Neural progenitor cell (in vitro differentiated cells): ENCODE results near the gene SSH3. TPM values are rescaled to one million over a fixed set of nuclear protein-coding genes. Genes with fewer than 3 reads are reported as not detected.

Experiments
- DNase-seq: peaks from one replicate; pipeline ENCODE4 v3.0.0-alpha.2; 2016; ENCODE audit warnings: low spot score
- H2AFZ ChIP-seq: fragments of 200-600 bp; sonication (generic); replicated peaks from 2 replicates; pipeline ENCODE4 v1.6.1; 2016; ENCODE audit warnings: antibody characterized with exemption
- H3F3A ChIP-seq: fragments of 200-600 bp; sonication (generic); 2 replicates; pipeline ENCODE4 v1.6.1; 2016; ENCODE audit warnings: antibody characterized with exemption, low read depth
- H3K27ac ChIP-seq: fragments of 200-600 bp; sonication (generic); 2 replicates; pipeline ENCODE4 v1.5.1; 2016; ENCODE audit warnings: mild to moderate bottlenecking
- H3K27me3 ChIP-seq: fragments of 200-600 bp; sonication (generic); 2 replicates; pipeline ENCODE4 v1.6.1; 2016; ENCODE audit warnings: mild to moderate bottlenecking, moderate library complexity
- H3K36me3 ChIP-seq: fragments of 200-600 bp; sonication (generic); 2 replicates; pipeline ENCODE4 v1.5.1; 2016
- H3K4me1 ChIP-seq: fragments of 200-600 bp; sonication (generic); 2 replicates; pipeline ENCODE4 v1.6.1; 2016; ENCODE audit warnings: mixed run types
- H3K4me2 ChIP-seq: fragments of 200-600 bp; sonication (generic); 2 replicates; pipeline ENCODE4 v1.6.1; 2016
- H3K4me3 ChIP-seq: fragments of 200-600 bp; sonication (generic); 2 replicates; pipeline ENCODE4 v1.5.1; 2016
- H3K79me2 ChIP-seq: fragments of 200-600 bp; sonication (generic); 2 replicates; pipeline ENCODE4 v1.6.1; 2016; ENCODE audit warnings: low read depth
- H3K9ac ChIP-seq: fragments of 200-600 bp; sonication (generic); 2 replicates; pipeline ENCODE4 v1.6.1; 2016
- H3K9me3 ChIP-seq: fragments of 200-600 bp; sonication (generic); 2 replicates; pipeline ENCODE4 v1.5.1; 2016; ENCODE audit warnings: low read depth
- H4K20me1 ChIP-seq: fragments of 200-600 bp; sonication (generic); 2 replicates; pipeline ENCODE4 v1.6.1; 2016; ENCODE audit warnings: low read depth
- H3K27ac Mint-ChIP-seq: 3 replicates; pipeline ENCODE4 v1.8.0; 2021; ENCODE audit warnings: mixed read lengths
- H3K27me3 Mint-ChIP-seq: 2 replicates; pipeline ENCODE4 v1.8.0; 2022; ENCODE audit warnings: low read depth, mild to moderate bottlenecking, inconsistent platforms, moderate library complexity, mixed read lengths; ENCODE audit not compliant: insufficient read depth
- H3K36me3 Mint-ChIP-seq: 3 replicates; pipeline ENCODE4 v1.8.0; 2021; ENCODE audit warnings: mixed read lengths
- H3K4me1 Mint-ChIP-seq: 3 replicates; pipeline ENCODE4 v1.8.0; 2021; ENCODE audit warnings: mixed read lengths
- H3K4me3 Mint-ChIP-seq: 3 replicates; pipeline ENCODE4 v1.8.0; 2021; ENCODE audit warnings: mild to moderate bottlenecking, moderate library complexity, mixed read lengths
- H3K9me3 Mint-ChIP-seq: 3 replicates; pipeline ENCODE4 v1.8.0; 2020; ENCODE audit warnings: mixed read lengths
- EZH2 ChIP-seq: fragments of 200-600 bp; sonication (generic); IDR thresholded peaks from 2 replicates; pipeline ENCODE4 v1.6.1; 2017; ENCODE audit warnings: antibody characterized with exemption, mild to moderate bottlenecking, moderate library complexity
- EZH2phosphoT487 ChIP-seq: fragments of 200-600 bp; sonication (generic); IDR thresholded peaks from 2 replicates; pipeline ENCODE4 v1.6.1; 2017; ENCODE audit warnings: antibody characterized with exemption
- total RNA-seq: library from RNA; depleted of rRNA; stranded (reverse); fragments of >200 nt; gene quantifications from 2 replicates; pipeline ENCODE4 v1.2.3, GENCODE V29; 2015; ENCODE audit warnings: low replicate concordance
- TF ChIP-seq, protein P1 (sequence below): fragments of 200-600 bp; sonication (generic); IDR thresholded peaks from 2 replicates; pipeline ENCODE4 v1.5.1; 2017; ENCODE audit warnings: antibody characterized with exemption, mild to moderate bottlenecking

SSH3 gene
- total RNA-seq, 1 donor from 2014 or later = 1.4 TPM

GRCh38 chr11:67310246-67311050 lies 7.1 kb downstream of the SSH3 start:
- no peak overlapping the region for H3K27ac ChIP-seq
- TF ChIP-seq EZH2 (no peak), EZH2phosphoT487 (no peak)
- TF ChIP-seq, protein P1, sequence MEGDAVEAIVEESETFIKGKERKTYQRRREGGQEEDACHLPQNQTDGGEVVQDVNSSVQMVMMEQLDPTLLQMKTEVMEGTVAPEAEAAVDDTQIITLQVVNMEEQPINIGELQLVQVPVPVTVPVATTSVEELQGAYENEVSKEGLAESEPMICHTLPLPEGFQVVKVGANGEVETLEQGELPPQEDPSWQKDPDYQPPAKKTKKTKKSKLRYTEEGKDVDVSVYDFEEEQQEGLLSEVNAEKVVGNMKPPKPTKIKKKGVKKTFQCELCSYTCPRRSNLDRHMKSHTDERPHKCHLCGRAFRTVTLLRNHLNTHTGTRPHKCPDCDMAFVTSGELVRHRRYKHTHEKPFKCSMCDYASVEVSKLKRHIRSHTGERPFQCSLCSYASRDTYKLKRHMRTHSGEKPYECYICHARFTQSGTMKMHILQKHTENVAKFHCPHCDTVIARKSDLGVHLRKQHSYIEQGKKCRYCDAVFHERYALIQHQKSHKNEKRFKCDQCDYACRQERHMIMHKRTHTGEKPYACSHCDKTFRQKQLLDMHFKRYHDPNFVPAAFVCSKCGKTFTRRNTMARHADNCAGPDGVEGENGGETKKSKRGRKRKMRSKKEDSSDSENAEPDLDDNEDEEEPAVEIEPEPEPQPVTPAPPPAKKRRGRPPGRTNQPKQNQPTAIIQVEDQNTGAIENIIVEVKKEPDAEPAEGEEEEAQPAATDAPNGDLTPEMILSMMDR = no peak
- no peaks in the 10 kb centered on the region for H4K20me1 ChIP-seq
- H3K4me3 ChIP-seq = no peak overlapping the region
- Mint-ChIP-seq H3K9me3 (no peaks in the 10 kb centered on the region), H3K27me3 (peaks cover 10% of the 10 kb centered on the region), H3K4me1 (peaks cover 4% of the 10 kb centered on the region), H3K36me3 (no peaks in the 10 kb centered on the region), H3K27ac (no peak overlapping the region), H3K4me3 (no peak overlapping the region)
- DNase-seq = no peak
- H3K9me3 ChIP-seq = no peaks in the 10 kb centered on the region
- H3K79me2 ChIP-seq = no peaks in the 10 kb centered on the region
- H3K4me2 ChIP-seq = no peak overlapping the region
- H3K9ac ChIP-seq = no peak overlapping the region
- no peak overlapping the region for H2AFZ ChIP-seq
- H3K36me3 ChIP-seq = no peaks in the 10 kb centered on the region
- no peaks in the 10 kb centered on the region for H3F3A ChIP-seq
- no peaks in the 10 kb centered on the region for H3K27me3 ChIP-seq
- H3K4me1 ChIP-seq = no peaks in the 10 kb centered on the region

DNA sequence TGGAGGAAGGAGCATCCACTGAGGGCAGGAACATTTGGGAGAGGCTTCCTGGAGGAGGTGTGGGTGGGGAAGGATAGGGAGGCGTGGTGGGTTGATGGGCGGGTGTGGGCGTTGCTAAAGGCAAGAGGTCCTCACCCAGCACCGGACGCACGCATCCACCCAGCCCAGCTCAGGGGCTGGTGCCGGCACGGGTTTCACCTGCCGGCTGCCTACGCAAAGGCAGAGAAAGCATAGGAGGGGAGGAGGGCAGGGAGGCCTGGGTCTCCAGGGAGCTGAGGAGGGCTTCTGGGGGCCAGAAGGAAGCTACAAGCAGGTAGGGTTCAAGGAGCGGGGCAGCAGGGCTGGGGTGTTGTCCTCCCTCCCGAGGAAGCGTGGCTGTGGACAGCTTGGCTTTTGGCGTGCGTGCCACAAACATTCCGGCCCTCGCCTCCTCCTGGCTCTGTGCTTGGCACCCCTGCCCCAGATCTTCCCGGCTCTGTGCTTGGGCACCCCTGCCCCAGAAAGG lies 7.8 kb downstream of the SSH3 start:
- H3K27me3 ChIP-seq = no peaks in the 10 kb centered on the region
- H3K4me1 ChIP-seq = no peaks in the 10 kb centered on the region
- peaks cover 10% of the 10 kb centered on the region for H3K27me3 Mint-ChIP-seq
- no peak overlapping the region for H3K4me3 ChIP-seq
- H3K9me3 Mint-ChIP-seq = no peaks in the 10 kb centered on the region
- no peaks in the 10 kb centered on the region for H3K79me2 ChIP-seq
- no peaks in the 10 kb centered on the region for H3F3A ChIP-seq
- H2AFZ ChIP-seq = no peak overlapping the region
- peaks cover 7% of the 10 kb centered on the region for H3K4me1 Mint-ChIP-seq
- no peak overlapping the region for H3K27ac ChIP-seq
- no peaks in the 10 kb centered on the region for H4K20me1 ChIP-seq
- H3K36me3 Mint-ChIP-seq = no peaks in the 10 kb centered on the region
- no peaks in the 10 kb centered on the region for H3K9me3 ChIP-seq
- TF ChIP-seq EZH2phosphoT487 (no peak), EZH2 (no peak)
- TF ChIP-seq, protein P1 = no peak
- H3K27ac Mint-ChIP-seq = no peak overlapping the region
- no peak overlapping the region for H3K9ac ChIP-seq
- H3K36me3 ChIP-seq = no peaks in the 10 kb centered on the region
- H3K4me2 ChIP-seq = no peak overlapping the region
- no peak overlapping the region for H3K4me3 Mint-ChIP-seq
- DNase-seq = no peak

DNA sequence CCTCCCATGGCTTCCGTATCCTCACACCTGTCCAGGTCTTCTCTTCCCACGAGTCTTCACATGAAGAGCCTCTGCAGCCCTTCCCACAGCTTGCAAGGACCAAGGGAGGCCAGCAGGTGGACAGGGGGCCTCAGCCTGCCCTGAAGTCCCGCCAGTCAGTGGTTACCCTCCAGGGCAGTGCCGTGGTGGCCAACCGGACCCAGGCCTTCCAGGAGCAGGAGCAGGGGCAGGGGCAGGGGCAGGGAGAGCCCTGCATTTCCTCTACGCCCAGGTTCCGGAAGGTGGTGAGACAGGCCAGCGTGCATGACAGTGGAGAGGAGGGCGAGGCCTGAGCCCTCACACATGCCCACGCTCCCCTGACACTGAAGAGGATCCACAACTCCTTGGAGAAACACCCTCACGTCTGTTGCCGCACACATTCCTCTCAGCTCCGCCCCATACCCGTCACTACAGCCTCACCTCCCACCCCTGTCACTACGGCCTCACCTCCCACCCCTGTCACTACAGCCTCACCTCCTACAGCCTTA lies 8.3 kb downstream of the SSH3 start:
- H3K27me3 Mint-ChIP-seq = peaks cover 10% of the 10 kb centered on the region
- no peak overlapping the region for H3K27ac ChIP-seq
- H3K27ac Mint-ChIP-seq = no peak overlapping the region
- no peaks in the 10 kb centered on the region for H3K36me3 Mint-ChIP-seq
- H3K9me3 Mint-ChIP-seq = no peaks in the 10 kb centered on the region
- no peaks in the 10 kb centered on the region for H3K79me2 ChIP-seq
- no peaks in the 10 kb centered on the region for H3K4me1 ChIP-seq
- no peak overlapping the region for H3K4me3 Mint-ChIP-seq
- no peak overlapping the region for H3K4me3 ChIP-seq
- no peak for TF ChIP-seq EZH2
- TF ChIP-seq, protein P1 = peak; percentile 4
- H4K20me1 ChIP-seq = no peaks in the 10 kb centered on the region
- H3K27me3 ChIP-seq = no peaks in the 10 kb centered on the region
- no peak overlapping the region for H3K4me2 ChIP-seq
- H3K36me3 ChIP-seq = no peaks in the 10 kb centered on the region
- DNase-seq = no peak
- H3K9me3 ChIP-seq = no peaks in the 10 kb centered on the region
- H2AFZ ChIP-seq = no peak overlapping the region
- H3F3A ChIP-seq = no peaks in the 10 kb centered on the region
- no peak overlapping the region for H3K9ac ChIP-seq
- peaks cover 7% of the 10 kb centered on the region for H3K4me1 Mint-ChIP-seq
